ENCODE data around the gene LHFPL6.
A peak's percentile ranks its signal among the peaks of the same experiment; 100 is the strongest.

LHFPL6 gene

GRCh38 chr13:39590466-39591036 lies 12.4 kb downstream of the LHFPL6 start:
- DNase-seq (ENCODE audit: low spot score): no peak

GRCh38 chr13:39588384-39588783 lies 14.6 kb downstream of the LHFPL6 start:
- DNase-seq (ENCODE audit: low spot score): no peak

GRCh38 chr13:39587939-39588338 lies 15.1 kb downstream of the LHFPL6 start:
- DNase-seq (ENCODE audit: low spot score): no peak

GRCh38 chr13:39586958-39587605 lies 15.9 kb downstream of the LHFPL6 start:
- no peak for DNase-seq (ENCODE audit: low spot score)

GRCh38 chr13:39586151-39586550 lies 16.8 kb downstream of the LHFPL6 start:
- DNase-seq (ENCODE audit: low spot score): no peak

GRCh38 chr13:39585219-39585618 lies 17.8 kb downstream of the LHFPL6 start:
- DNase-seq (ENCODE audit: low spot score): no peak

GRCh38 chr13:39580881-39581575 lies 22.0 kb downstream of the LHFPL6 start:
- no peak for DNase-seq (ENCODE audit: low spot score)

- no peak for DNase-seq (ENCODE audit: low spot score)
Measured at GRCh38 chr13:39578821-39579291, 24.1 kb downstream of the LHFPL6 start.

GRCh38 chr13:39577838-39578491 lies 25.0 kb downstream of the LHFPL6 start:
- DNase-seq (ENCODE audit: low spot score): no peak

- DNase-seq (ENCODE audit: low spot score): no peak
Measured at GRCh38 chr13:39577203-39577602, 25.8 kb downstream of the LHFPL6 start.

GRCh38 chr13:39575641-39576238 lies 27.3 kb downstream of the LHFPL6 start:
- no peak for DNase-seq (ENCODE audit: low spot score)

- DNase-seq (ENCODE audit: low spot score): no peak
Measured at GRCh38 chr13:39571502-39572092, 31.4 kb downstream of the LHFPL6 start.

- no peak for DNase-seq (ENCODE audit: low spot score)
Measured at GRCh38 chr13:39567569-39567968, 35.4 kb downstream of the LHFPL6 start.

- no peak for DNase-seq (ENCODE audit: low spot score)
Measured at GRCh38 chr13:39566216-39566869, 36.6 kb downstream of the LHFPL6 start.

- DNase-seq (ENCODE audit: low spot score): peak; percentile 54
Measured at GRCh38 chr13:39565036-39565949, 37.7 kb downstream of the LHFPL6 start.

- DNase-seq (ENCODE audit: low spot score): no peak
Measured at GRCh38 chr13:39563470-39563735, 39.6 kb downstream of the LHFPL6 start.

- DNase-seq (ENCODE audit: low spot score): no peak
Measured at GRCh38 chr13:39561971-39562370, 41.0 kb downstream of the LHFPL6 start.

GRCh38 chr13:39559847-39560246 lies 43.1 kb downstream of the LHFPL6 start:
- DNase-seq (ENCODE audit: low spot score): no peak

- DNase-seq (ENCODE audit: low spot score): no peak
Measured at GRCh38 chr13:39557285-39557955, 45.6 kb downstream of the LHFPL6 start.

- DNase-seq (ENCODE audit: low spot score): no peak
Measured at GRCh38 chr13:39556866-39557265, 46.1 kb downstream of the LHFPL6 start.
